ENCODE measurements around the gene SIGLEC12.

Gene SIGLEC12

DNA sequence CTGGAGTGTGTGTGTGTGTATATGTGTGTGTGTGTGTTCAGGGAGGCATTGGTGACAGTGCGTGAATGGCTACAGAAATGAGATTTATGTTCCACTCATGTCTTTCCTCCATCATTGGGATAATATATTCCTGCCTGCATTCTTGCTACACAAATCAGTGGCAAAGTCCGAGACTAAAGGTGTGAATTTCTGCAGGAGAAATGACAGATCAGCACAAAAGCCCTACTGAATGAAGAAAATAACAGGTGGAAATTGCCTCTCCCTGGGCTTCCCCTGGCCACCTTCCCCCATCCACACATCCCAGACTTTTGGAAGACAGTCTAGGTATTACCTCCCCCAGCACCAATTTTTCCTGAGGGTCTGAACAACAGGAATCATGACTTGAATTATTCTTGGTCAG, 19.8 kb upstream of the SIGLEC12 start:
- Histone ChIP-seq H3K4me1 (ENCODE audit: control insufficient read depth, insufficient read depth, low read length) (no peaks in the 10 kb centered on the region), H3K27me3 (ENCODE audit: control insufficient read depth in 1 of 2, insufficient read depth in 2 of 2, low read length in 2 of 2) (no peaks in the 10 kb centered on the region), H3K27ac (ENCODE audit: low read length) (no peak overlapping the region), H3K9ac (ENCODE audit: low read length in 2 of 2) (no peak overlapping the region), H3K36me3 (ENCODE audit: control insufficient read depth in 2 of 2, insufficient read depth in 2 of 2, low read length in 2 of 2) (no peaks in the 10 kb centered on the region), H3K9me3 (ENCODE audit: control insufficient read depth in 2 of 2, low read length in 2 of 2) (no peaks in the 10 kb centered on the region), H3K4me3 (ENCODE audit: low read length in 2 of 2) (no peak overlapping the region)

DNA sequence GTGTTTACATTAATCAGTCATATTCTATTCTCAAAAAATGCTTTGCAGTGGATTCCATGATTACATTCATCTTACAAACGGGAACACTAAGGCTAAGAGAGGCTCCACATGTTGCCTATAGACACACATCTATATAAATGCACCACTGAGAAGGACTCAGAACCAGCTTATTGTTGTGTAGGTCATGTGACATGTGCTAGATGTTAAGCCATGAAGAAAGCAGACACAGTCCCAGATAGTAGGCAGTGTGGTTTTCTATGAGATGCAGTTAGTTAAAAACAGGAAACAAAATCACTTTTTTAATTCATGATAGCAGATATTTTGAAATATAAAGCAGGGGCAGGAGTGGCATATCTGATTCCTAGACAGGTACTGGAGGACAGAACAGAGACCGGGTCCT, 19.1 kb upstream of the SIGLEC12 start:
- H3K27ac ChIP-seq (ENCODE audit: low read length) = no peak overlapping the region
- no peak overlapping the region for H3K9ac ChIP-seq (ENCODE audit: low read length in 2 of 2)
- H3K27me3 ChIP-seq (ENCODE audit: control insufficient read depth in 1 of 2, insufficient read depth in 2 of 2, low read length in 2 of 2) = no peaks in the 10 kb centered on the region
- H3K36me3 ChIP-seq (ENCODE audit: control insufficient read depth in 2 of 2, insufficient read depth in 2 of 2, low read length in 2 of 2) = no peaks in the 10 kb centered on the region
- H3K4me3 ChIP-seq (ENCODE audit: low read length in 2 of 2) = no peak overlapping the region
- H3K4me1 ChIP-seq (ENCODE audit: control insufficient read depth, insufficient read depth, low read length) = no peaks in the 10 kb centered on the region
- no peaks in the 10 kb centered on the region for H3K9me3 ChIP-seq (ENCODE audit: control insufficient read depth in 2 of 2, low read length in 2 of 2)

DNA sequence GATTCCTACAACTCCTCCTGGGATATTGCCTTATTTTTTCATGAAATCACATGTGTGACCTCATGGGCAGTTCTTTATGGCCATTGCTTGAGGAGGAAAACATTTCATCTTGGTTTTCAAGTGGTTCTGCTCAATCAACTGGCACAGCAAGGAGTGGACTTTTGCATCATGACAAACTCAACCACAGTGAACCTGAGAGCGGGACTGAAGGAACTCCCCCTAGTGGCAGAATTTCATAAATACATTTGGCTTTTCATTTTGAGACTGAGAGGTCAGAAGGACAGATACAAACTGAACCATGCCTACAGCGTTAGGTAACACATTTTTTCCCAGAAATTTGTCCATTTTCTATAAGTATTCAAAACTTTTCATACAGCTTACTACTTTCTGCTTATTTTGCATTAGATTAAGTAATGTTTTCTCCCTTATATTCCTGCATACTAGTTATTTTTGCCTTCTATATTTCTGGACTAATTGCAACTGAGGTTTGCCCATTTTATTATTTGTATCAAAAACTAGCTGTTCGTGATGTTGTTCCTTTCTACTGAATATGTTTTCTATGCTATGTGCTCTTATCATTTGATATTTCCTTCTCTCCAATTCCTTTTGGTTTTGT, 13.4 kb upstream of the SIGLEC12 start:
- Histone ChIP-seq H3K27ac (ENCODE audit: low read length) (no peak overlapping the region), H3K27me3 (ENCODE audit: control insufficient read depth in 1 of 2, insufficient read depth in 2 of 2, low read length in 2 of 2) (peaks cover 6% of the 10 kb centered on the region in 2 donors), H3K4me3 (ENCODE audit: low read length in 2 of 2) (no peak overlapping the region), H3K4me1 (ENCODE audit: control insufficient read depth, insufficient read depth, low read length) (no peaks in the 10 kb centered on the region), H3K36me3 (ENCODE audit: control insufficient read depth in 2 of 2, insufficient read depth in 2 of 2, low read length in 2 of 2) (no peaks in the 10 kb centered on the region), H3K9me3 (ENCODE audit: control insufficient read depth in 2 of 2, low read length in 2 of 2) (no peaks in the 10 kb centered on the region), H3K9ac (ENCODE audit: low read length in 2 of 2) (no peak overlapping the region)

GRCh38 chr19:51513968-51514367, 12.4 kb upstream of the SIGLEC12 start:
- H3K27me3 ChIP-seq (ENCODE audit: control insufficient read depth in 1 of 2, insufficient read depth in 2 of 2, low read length in 2 of 2) = peaks cover 6 to 8% of the 10 kb centered on the region in 2 donors

GRCh38 chr19:51511353-51511752, 9.8 kb upstream of the SIGLEC12 start:
- H3K9ac ChIP-seq (ENCODE audit: low read length in 2 of 2) = no peak overlapping the region

More at GRCh38 chr19:51513968-51514367, 12.4 kb upstream of the SIGLEC12 start:
- H3K27ac ChIP-seq (ENCODE audit: low read length) = no peak overlapping the region
- H3K4me1 ChIP-seq (ENCODE audit: control insufficient read depth, insufficient read depth, low read length) = no peaks in the 10 kb centered on the region
- no peak overlapping the region for H3K9ac ChIP-seq (ENCODE audit: low read length in 2 of 2)
- H3K4me3 ChIP-seq (ENCODE audit: low read length in 2 of 2) = no peak overlapping the region
- no peaks in the 10 kb centered on the region for H3K9me3 ChIP-seq (ENCODE audit: control insufficient read depth in 2 of 2, low read length in 2 of 2)
- no peaks in the 10 kb centered on the region for H3K36me3 ChIP-seq (ENCODE audit: control insufficient read depth in 2 of 2, insufficient read depth in 2 of 2, low read length in 2 of 2)

DNA sequence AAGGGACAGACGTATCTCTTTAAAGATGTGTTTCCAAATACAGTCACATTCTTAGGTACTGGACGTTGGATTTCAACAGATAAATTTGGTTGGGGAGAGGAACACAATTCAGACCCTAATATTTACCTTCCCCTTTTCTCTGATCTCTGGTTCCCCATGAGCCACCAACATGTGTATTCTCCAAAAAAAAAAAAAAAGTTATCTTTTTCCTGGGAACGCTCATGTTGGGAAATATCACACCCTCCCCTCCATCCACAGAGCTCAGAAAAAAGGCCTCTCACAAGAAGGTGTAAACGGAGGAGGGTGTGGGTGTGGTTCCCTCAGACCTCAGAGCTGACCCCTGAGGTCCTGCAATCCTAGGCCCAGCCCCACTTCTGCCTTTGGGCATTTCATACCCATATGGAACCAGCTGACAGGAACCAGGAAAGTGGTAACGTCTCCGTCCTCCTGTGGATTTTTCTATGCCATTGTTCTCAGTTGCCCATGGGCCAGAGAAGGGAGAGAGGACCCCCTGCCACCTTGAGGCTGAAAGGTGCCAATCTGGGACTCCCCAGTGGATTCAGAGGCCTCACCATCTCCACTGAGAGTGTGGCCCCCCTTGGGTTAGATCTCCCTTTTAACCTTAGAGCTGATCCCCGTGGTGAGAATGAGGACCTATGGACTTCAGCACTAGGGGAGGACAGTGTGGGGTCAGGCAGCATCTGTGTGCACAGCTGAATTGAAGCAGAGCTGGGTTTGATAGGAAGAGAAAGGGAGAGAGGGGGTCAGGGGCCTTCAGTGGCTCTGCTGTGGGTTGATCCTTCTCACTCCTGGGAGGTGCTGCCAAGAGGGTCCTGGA, 8.4 kb upstream of the SIGLEC12 start:
- Histone ChIP-seq H3K36me3 (ENCODE audit: control insufficient read depth in 2 of 2, insufficient read depth in 2 of 2, low read length in 2 of 2) (no peaks in the 10 kb centered on the region), H3K4me1 (ENCODE audit: control insufficient read depth, insufficient read depth, low read length) (no peaks in the 10 kb centered on the region), H3K4me3 (ENCODE audit: low read length in 2 of 2) (no peak overlapping the region), H3K27ac (ENCODE audit: low read length) (no peak overlapping the region), H3K27me3 (ENCODE audit: control insufficient read depth in 1 of 2, insufficient read depth in 2 of 2, low read length in 2 of 2) (peaks cover 6 to 9% of the 10 kb centered on the region in 2 donors), H3K9me3 (ENCODE audit: control insufficient read depth in 2 of 2, low read length in 2 of 2) (peaks cover 0 to 2% of the 10 kb centered on the region in 2 donors), H3K9ac (ENCODE audit: low read length in 2 of 2) (no peak overlapping the region)

More at GRCh38 chr19:51511353-51511752, 9.8 kb upstream of the SIGLEC12 start:
- peaks cover 6 to 9% of the 10 kb centered on the region in 2 donors for H3K27me3 ChIP-seq (ENCODE audit: control insufficient read depth in 1 of 2, insufficient read depth in 2 of 2, low read length in 2 of 2)
- H3K9me3 ChIP-seq (ENCODE audit: control insufficient read depth in 2 of 2, low read length in 2 of 2) = no peaks in the 10 kb centered on the region
- no peaks in the 10 kb centered on the region for H3K36me3 ChIP-seq (ENCODE audit: control insufficient read depth in 2 of 2, insufficient read depth in 2 of 2, low read length in 2 of 2)
- H3K27ac ChIP-seq (ENCODE audit: low read length) = no peak overlapping the region
- no peak overlapping the region for H3K4me3 ChIP-seq (ENCODE audit: low read length in 2 of 2)
- no peaks in the 10 kb centered on the region for H3K4me1 ChIP-seq (ENCODE audit: control insufficient read depth, insufficient read depth, low read length)

DNA sequence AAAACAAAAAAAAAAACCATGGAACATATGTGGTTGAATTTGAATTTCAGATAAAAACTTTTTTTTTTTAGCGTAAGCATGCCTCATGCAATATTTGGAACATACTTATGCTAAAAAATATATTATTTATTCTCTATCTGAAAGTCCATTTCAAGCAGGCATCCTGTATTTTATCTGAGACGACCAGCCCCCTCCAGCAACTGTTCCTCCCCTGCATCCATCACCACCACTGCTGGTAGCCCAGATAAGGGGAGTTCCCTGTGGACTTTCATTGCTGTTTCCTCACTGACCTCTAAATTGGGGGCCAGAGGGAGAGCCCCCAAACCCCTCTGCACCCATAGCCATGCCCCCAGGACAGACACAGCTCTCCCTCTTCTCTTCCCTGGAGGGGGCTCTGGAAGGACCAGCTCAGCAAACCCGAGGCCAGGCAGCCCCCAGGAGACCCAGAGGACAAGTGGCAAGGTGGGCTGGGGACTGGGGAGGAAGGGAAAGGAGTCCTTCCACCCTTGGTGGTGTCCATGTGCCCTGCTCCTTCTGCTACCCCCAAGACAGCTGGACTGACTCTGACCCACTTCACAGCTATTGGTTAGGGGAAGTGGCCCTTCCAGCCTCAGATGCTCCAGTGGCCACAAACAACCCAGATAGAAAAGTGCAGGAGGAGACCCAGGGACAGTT, 6.6 kb upstream of the SIGLEC12 start:
- Histone ChIP-seq H3K4me3 (ENCODE audit: low read length in 2 of 2) (no peak overlapping the region), H3K4me1 (ENCODE audit: control insufficient read depth, insufficient read depth, low read length) (no peaks in the 10 kb centered on the region), H3K36me3 (ENCODE audit: control insufficient read depth in 2 of 2, insufficient read depth in 2 of 2, low read length in 2 of 2) (no peaks in the 10 kb centered on the region), H3K27me3 (ENCODE audit: control insufficient read depth in 1 of 2, insufficient read depth in 2 of 2, low read length in 2 of 2) (peaks cover 6 to 9% of the 10 kb centered on the region in 2 donors), H3K9ac (ENCODE audit: low read length in 2 of 2) (no peak overlapping the region), H3K9me3 (ENCODE audit: control insufficient read depth in 2 of 2, low read length in 2 of 2) (peaks cover 0 to 2% of the 10 kb centered on the region in 2 donors), H3K27ac (ENCODE audit: low read length) (no peak overlapping the region)

- Histone ChIP-seq H3K4me1 (ENCODE audit: control insufficient read depth, insufficient read depth, low read length) (no peaks in the 10 kb centered on the region), H3K9me3 (ENCODE audit: control insufficient read depth in 2 of 2, low read length in 2 of 2) (peaks cover 0 to 2% of the 10 kb centered on the region in 2 donors), H3K9ac (ENCODE audit: low read length in 2 of 2) (no peak overlapping the region), H3K36me3 (ENCODE audit: control insufficient read depth in 2 of 2, insufficient read depth in 2 of 2, low read length in 2 of 2) (no peaks in the 10 kb centered on the region), H3K27me3 (ENCODE audit: control insufficient read depth in 1 of 2, insufficient read depth in 2 of 2, low read length in 2 of 2) (peaks cover 6 to 9% of the 10 kb centered on the region in 2 donors), H3K4me3 (ENCODE audit: low read length in 2 of 2) (no peak overlapping the region), H3K27ac (ENCODE audit: low read length) (no peak overlapping the region)
Observed at GRCh38 chr19:51507640-51508058, 6.0 kb upstream of the SIGLEC12 start.

DNA sequence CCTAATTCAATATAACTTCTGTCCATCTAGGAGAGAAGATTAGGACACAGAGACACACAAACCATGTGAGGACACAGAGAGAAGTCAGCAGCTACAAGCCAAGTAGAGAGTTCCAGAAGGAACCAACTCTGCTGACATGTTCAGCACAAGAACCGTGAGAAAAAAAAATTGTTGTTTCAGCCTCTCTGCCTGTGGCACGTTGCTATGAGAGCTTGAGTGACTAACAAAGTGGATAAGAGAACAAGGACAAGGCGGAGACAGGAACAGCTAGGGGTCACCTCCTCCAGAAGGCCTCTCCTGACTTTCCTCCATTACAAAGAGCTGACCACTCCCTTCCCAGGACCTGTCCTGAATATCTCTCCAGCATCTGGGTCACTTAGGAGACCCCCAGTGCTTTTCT, 5.6 kb upstream of the SIGLEC12 start:
- Histone ChIP-seq H3K4me3 (ENCODE audit: low read length in 2 of 2) (no peak overlapping the region), H3K9me3 (ENCODE audit: control insufficient read depth in 2 of 2, low read length in 2 of 2) (peaks cover 0 to 2% of the 10 kb centered on the region in 2 donors), H3K4me1 (ENCODE audit: control insufficient read depth, insufficient read depth, low read length) (no peaks in the 10 kb centered on the region)

DNA sequence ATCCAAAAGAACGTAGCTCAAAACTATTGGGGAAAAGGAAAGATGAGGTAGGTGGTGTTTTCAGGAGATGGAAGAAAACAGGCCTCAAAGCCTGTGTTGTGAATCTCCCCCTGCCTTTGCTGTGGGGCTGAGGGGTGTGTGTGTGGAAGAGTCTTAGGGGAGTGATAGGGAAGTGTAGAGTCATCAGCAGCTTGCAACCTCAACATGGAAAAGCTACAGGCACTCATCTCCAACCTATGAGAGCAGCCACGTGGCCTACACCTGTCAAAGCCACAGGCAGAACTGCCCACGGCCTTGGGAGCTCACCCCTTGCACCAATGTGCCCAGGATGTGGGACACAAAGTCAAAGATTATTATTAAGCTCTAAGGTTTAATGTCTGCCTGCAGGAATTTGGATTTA, 4.3 kb upstream of the SIGLEC12 start:
- Histone ChIP-seq H3K9ac (ENCODE audit: low read length in 2 of 2) (no peak overlapping the region), H3K27ac (ENCODE audit: low read length) (no peak overlapping the region), H3K4me1 (ENCODE audit: control insufficient read depth, insufficient read depth, low read length) (no peaks in the 10 kb centered on the region), H3K4me3 (ENCODE audit: low read length in 2 of 2) (no peak overlapping the region), H3K27me3 (ENCODE audit: control insufficient read depth in 1 of 2, insufficient read depth in 2 of 2, low read length in 2 of 2) (peaks cover 6 to 9% of the 10 kb centered on the region in 2 donors), H3K9me3 (ENCODE audit: control insufficient read depth in 2 of 2, low read length in 2 of 2) (peaks cover 0 to 2% of the 10 kb centered on the region in 2 donors), H3K36me3 (ENCODE audit: control insufficient read depth in 2 of 2, insufficient read depth in 2 of 2, low read length in 2 of 2) (no peaks in the 10 kb centered on the region)

More for the DNA sequence above, 5.6 kb upstream of the SIGLEC12 start:
- Histone ChIP-seq H3K36me3 (ENCODE audit: control insufficient read depth in 2 of 2, insufficient read depth in 2 of 2, low read length in 2 of 2) (no peaks in the 10 kb centered on the region), H3K27me3 (ENCODE audit: control insufficient read depth in 1 of 2, insufficient read depth in 2 of 2, low read length in 2 of 2) (peaks cover 6 to 9% of the 10 kb centered on the region in 2 donors), H3K9ac (ENCODE audit: low read length in 2 of 2) (no peak overlapping the region), H3K27ac (ENCODE audit: low read length) (no peak overlapping the region)
